SK-N-SH treated with all-trans-retinoic acid at 6 μM for 48 hours (cell line): ENCODE data around the gene TGIF2LY.
"Not testable (repeated sequence)": the region's sequence is repeated elsewhere in the genome, so short reads cannot be mapped to it uniquely, and the experiment has no call there.

Experiments
- POU6F1 ChIP-seq: fragments of 250-450 bp; sonication (Bioruptor Pico); IDR thresholded peaks from 2 replicates; pipeline ENCODE4 v1.8.0; 2021; ENCODE audit warnings: low read depth, mild to moderate bottlenecking, moderate library complexity, borderline replicate concordance
- RARB ChIP-seq: fragments of 250-450 bp; sonication (Bioruptor Pico); IDR thresholded peaks from 2 replicates; pipeline ENCODE4 v1.8.0; 2021; ENCODE audit warnings: mild to moderate bottlenecking, moderate library complexity
- ZFP3 ChIP-seq: fragments of 250-450 bp; sonication (Bioruptor Pico); IDR thresholded peaks from 2 replicates; pipeline ENCODE4 v1.5.0; 2020; ENCODE audit warnings: mild to moderate bottlenecking, moderate library complexity

DNA sequence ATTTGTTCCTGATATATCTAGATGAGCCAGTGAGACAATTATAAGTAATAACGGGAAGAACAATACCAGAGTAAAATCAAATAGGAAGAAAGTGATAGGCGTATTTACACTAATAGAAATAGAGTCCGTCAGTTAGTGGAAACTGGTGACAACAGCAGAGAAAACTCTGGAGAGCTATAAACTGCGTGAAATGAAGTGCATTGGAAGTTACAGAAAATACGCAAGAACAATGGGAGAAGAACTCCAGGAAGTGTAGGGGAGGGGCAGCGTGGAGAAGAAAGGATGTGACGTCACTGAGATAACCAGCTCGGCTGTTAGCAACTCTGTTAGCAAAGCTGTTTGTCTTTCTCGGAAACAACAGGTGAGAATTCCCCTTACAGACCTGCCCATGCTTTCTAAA is at the start of gene TGIF2LY:
- TF ChIP-seq ZFP3 (CRISPR knock-in tag); POU6F1 (CRISPR knock-in tag); RARB: not testable (repeated sequence)
